SK-N-SH treated with all-trans-retinoic acid at 6 μM for 48 hours (cell line): ENCODE results near the gene RIC1.

Experiments
- ARNTL ChIP-seq: fragments of 450-650 bp; formaldehyde crosslinking; IDR thresholded peaks from 2 replicates; pipeline ENCODE4 v1.5.0; 2020; ENCODE audit warnings: low read depth, mild to moderate bottlenecking, moderate library complexity, borderline replicate concordance
- RARB ChIP-seq: fragments of 250-450 bp; sonication (Bioruptor Pico); IDR thresholded peaks from 2 replicates; pipeline ENCODE4 v1.8.0; 2021; ENCODE audit warnings: mild to moderate bottlenecking, moderate library complexity

DNA sequence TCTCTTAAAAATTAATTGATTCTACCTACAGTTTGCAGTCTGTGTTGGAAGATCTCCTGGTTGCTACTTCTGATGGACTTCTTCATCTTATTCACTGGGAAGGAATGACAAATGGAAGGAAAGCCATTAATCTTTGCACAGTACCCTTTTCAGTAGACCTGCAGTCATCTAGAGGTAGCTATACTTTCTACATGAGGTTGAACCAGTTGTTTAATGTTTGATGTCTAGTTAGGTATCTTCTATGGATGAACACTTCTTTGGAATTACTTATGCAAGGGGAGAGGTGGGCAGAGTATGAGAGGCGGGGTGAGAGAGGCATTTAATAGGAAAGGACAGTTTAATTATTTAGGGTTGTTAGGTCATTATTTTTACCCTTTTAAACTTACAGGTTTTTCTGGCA is 91.2 kb downstream of the RIC1 start:
- TF ChIP-seq ARNTL: no peak
- TF ChIP-seq RARB (CRISPR knock-in tag): no peak
